Renal cortex interstitium (tissue), 11 donors: ENCODE data around the gene KLRB1. TPM values are rescaled to one million over a fixed set of nuclear protein-coding genes. Genes with fewer than 3 reads are reported as not detected.
A peak's percentile ranks its signal among the peaks of the same experiment; 100 is the strongest.
"Not testable (repeated sequence)": the region's sequence is repeated elsewhere in the genome, so short reads cannot be mapped to it uniquely, and the experiment has no call there.

Experiments
- DNase-seq, 11 donors: peaks; one replicate each; pipeline ENCODE4 v3.0.0-alpha.2; 2013; ENCODE audit warnings: low read depth in 9 of 11, low spot score in 4 of 11; ENCODE audit errors: extremely low read depth in 1 of 11
- polyA plus RNA-seq, 3 donors: library from polyadenylated mRNA; unstranded; fragments of 120-200 nt; gene quantifications; one replicate each; pipeline ENCODE4 v1.2.1, GENCODE V29; 2013; ENCODE audit not compliant: insufficient read length in 3 of 3

Gene KLRB1
- polyA plus RNA-seq, 3 donors: 5.2 to 7.2 (median 6.3) TPM

DNA sequence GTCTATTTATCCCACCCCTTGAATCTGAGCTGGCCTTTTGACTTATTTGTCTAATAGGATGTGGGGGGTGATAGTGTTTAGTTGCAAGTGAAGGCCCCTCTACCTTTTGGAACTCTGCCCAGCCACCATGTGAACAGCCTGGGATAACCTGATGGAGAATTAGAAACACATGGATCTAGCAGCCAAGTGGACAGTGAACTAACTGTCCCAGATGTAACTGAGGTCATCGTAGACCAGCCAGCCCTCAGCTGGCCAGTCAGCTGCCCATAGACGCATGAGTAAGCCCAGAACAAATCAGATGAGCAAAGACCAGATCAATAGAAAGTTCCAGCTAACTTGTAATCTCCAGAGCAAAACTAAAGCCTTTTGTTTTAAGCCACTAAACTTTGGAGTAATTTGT, 19.0 kb downstream of the KLRB1 start:
- peak in 1 of 11 donors; percentile 9 for DNase-seq

DNA sequence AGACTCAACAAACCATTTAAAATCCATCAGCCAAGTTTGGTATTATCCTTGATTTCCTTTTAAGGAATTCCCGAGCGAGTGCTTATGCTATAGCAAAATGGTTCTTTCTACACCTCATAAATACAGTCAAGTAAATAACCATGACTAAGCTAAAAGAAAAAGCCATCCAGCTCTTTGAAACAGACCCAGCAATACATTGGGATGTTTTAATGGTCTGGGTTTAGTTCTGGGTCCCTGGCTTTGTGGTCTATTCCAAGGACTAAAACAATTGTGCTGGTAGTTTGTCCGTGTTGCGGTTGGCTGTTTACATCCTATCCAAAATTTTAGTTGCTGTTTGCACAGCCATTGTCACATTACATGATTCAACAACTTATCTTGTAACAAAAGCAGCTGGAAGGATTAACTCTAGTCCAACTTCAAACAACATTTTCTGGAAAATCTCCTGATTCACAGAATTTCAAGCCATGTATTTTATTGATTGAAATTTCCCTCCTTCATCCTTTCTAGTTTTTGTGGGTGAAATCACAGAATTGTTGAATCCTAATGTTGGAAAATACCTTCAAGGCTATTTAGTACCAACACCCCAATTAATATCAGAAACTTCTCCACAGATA, 19.6 kb downstream of the KLRB1 start:
- no peak for DNase-seq

DNA sequence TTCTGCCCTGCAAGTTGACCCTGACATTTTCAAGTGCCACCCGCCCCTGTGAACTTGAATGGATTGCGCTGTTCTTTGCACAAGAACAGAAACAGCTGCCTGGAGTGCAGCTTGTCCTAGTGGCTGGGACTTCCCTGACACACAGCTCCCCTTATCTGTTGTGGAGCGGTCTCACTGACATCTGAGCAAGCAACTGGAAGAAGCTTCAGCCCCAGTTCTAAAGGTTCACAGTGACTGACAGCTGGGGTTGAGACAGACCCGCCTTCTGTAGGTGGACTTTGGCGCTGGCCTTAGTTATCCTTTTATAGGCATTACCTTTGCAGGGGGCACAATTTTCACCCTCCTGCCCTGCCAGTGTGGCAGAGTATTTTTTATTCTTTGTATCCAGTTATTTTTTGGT, 30.0 kb downstream of the KLRB1 start:
- not testable (repeated sequence) for DNase-seq

DNA sequence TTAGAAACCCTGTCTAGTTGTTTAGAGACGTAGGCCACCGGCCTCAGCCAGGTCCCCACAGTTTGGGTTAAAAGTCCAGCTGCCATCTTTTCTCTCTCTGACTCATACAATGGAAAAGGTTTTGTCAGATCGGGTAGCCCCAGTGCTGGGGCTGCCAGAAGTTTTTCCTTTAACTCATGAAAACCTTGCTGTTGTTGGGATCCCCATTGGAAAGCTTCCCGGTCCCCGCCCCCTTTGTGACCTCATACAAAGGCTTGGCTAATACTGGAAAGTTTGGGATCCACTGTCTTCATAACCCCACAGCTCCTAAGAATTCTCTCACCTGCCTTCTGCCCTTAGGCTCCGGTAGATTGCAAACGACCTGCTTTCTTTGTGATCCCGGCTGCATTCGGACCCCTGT, 40.6 kb downstream of the KLRB1 start:
- DNase-seq: not testable (repeated sequence)

DNA sequence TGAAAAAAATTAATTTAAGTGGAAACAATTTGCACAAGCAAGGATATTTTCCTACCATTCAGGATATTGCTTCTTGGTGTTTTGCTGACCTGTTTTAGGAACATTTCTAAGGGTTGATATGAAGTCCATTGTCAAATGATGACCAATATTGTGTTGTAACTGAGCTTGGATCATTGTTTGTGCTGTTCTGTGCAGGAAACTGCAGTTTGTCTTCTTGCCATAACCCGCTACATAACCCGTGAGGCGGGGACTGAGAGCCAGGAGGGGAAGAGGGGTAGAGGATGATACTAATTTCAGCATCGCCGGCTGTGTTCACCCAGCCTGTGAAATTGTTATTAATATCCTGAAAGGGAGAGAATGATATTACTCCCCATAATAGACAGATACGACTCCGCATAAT, 41.6 kb downstream of the KLRB1 start:
- DNase-seq: not testable (repeated sequence)

DNA sequence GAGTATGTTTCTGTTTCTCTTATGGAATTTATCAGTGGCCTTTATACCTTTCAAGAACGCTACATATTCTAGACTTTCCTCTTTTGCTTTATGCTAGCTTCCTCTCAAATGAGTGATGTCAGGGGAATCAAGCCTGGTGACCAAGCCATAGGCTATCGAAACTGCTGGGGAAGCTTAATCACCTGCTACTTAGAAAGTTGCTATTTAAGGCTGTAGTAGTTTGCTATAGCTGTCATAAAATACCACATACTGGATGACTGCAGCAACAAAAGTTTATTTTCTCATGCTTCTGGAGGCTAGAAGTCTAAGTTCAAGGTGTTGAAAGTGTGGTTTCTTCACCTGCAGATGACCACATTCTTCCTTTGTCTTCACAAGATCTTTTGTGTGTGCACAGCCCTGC, 43.3 kb downstream of the KLRB1 start:
- not testable (repeated sequence) for DNase-seq

DNA sequence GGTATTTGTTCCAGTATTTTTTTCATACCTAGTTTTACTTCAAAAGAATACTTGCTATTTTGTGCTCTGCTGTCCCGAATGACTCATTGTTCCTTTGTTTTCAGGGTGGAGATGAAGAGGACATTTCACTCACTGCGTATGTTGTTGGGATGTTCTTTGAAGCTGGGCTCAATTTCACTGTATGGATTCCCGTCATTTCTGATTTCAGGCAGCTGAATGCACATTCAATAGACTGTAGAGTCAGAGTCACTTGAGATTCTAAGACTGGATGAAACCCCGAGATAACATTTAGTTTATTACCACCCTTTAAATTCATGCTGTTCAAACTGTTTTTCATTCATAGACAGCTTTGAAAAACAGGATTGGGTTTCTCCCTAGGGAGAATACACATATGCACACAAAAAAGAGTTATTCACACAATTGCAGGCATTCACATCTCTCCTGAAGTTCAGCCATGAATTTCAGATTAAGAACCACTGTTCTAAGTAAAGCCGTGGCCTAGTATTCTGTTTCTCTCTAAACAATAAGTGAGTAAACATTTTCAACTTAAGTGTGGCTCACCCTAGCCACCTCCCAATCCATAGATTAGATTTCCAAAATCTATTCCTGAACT, 44.8 kb downstream of the KLRB1 start:
- DNase-seq: not testable (repeated sequence)

DNA sequence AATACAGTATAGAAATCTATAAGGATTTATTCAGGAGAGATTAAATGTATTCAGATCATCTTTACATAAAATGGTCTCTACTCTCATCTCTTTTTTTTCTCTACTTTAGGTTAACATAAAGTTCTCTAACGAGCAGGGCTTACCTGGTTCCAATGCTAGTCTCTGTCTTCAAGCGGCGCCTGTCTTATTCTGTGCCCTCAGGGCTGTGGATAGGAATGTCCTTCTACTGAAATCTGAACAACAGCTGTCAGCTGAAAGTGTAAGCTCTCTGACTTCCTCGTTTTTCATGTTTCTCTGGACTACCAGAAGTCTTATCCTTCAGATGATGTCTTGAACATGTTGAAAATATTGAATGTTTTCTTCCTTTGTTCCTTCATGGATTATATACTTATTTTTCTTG, 62.2 kb downstream of the KLRB1 start:
- not testable (repeated sequence) for DNase-seq

Other genes with a start within 250 kb of the KLRB1 start
- gene CLEC2D, start 61.8 kb upstream of the KLRB1 start, polyA plus RNA-seq: 10 to 100 TPM; 11.3 to 24.4 (median 12.7) TPM
- under 1 TPM; 0.16 to 0.32 (median 0.30) TPM for gene CLECL1, start 125.2 kb upstream of the KLRB1 start, polyA plus RNA-seq
- 1 to 10 TPM; 1.3 to 5.2 (median 3.4) TPM for gene CD69, start 153.0 kb upstream of the KLRB1 start, polyA plus RNA-seq
- under 1 TPM; 0.36 to 0.88 (median 0.49) TPM for gene KLRF1, start 219.6 kb upstream of the KLRB1 start, polyA plus RNA-seq